IMR-90 (cell line): Measurements from ENCODE around the gene WNT4. TPM values are rescaled to one million over a fixed set of nuclear protein-coding genes. Genes with fewer than 3 reads are reported as not detected.

ENCODE experiments used
- ATAC-seq: fragments of 200-7000 bp; cut with Tn5 transposase; 2 replicates; pipeline ENCODE4 v1.9.1; 2020; ENCODE audit warnings: low read depth, mild to moderate bottlenecking, moderate library complexity
- BruUV-seq: library from RNA; stranded (reverse); fragments of 400-500 nt; replicated peaks from 2 replicates; lab custom pipeline; 2021; lab: Mats Ljungman, UMichigan
- CTCF ChIA-PET: fragments of 300-600 bp; formaldehyde crosslinking; extraction: SDS; loops from one replicate; lab custom pipeline; 2021; ENCODE audit warnings: antibody characterized with exemption; lab: Yijun Ruan, JAX
- POLR2A ChIA-PET: fragments of 300-600 bp; sonication (Branson Sonifier 250); formaldehyde crosslinking; loops from one replicate; lab custom pipeline; 2022; ENCODE audit warnings: antibody characterized with exemption; ENCODE audit not compliant: unreplicated experiment; lab: Charles Lee
- DNase-seq: peaks from one replicate; pipeline ENCODE4 v3.0.0; 2013
- H2AFZ ChIP-seq: replicated peaks from 2 replicates; pipeline ENCODE3; 2013; ENCODE audit warnings: low read length, mild to moderate bottlenecking; ENCODE audit not compliant: poor library complexity
- H2AK5ac ChIP-seq: 2 replicates; pipeline ENCODE4 v1.6.1; 2013; ENCODE audit warnings: low read depth, low read length, inconsistent platforms
- H2AK9ac ChIP-seq: replicated peaks from 2 replicates; pipeline ENCODE3; 2013; ENCODE audit warnings: mild to moderate bottlenecking, low read depth, low read length, moderate library complexity; ENCODE audit not compliant: poor library complexity
- H2BK120ac ChIP-seq: 2 replicates; pipeline ENCODE4 v1.6.1; 2013; ENCODE audit warnings: low read depth, low read length, inconsistent platforms
- H2BK15ac ChIP-seq: 3 replicates; pipeline ENCODE4 v1.6.1; 2013; ENCODE audit warnings: low read depth, low read length, inconsistent platforms
- H2BK20ac ChIP-seq: 2 replicates; pipeline ENCODE4 v1.6.1; 2013; ENCODE audit warnings: low read depth, mild to moderate bottlenecking, inconsistent platforms, low read length, moderate library complexity
- H2BK5ac ChIP-seq: 2 replicates; pipeline ENCODE4 v1.6.1; 2013; ENCODE audit warnings: mild to moderate bottlenecking, low read depth, low read length, inconsistent platforms; ENCODE audit not compliant: poor library complexity, severe bottlenecking
- H3K14ac ChIP-seq: replicated peaks from 2 replicates; pipeline ENCODE4 v1.6.1; 2013; ENCODE audit warnings: low read depth, low read length, inconsistent platforms
- H3K18ac ChIP-seq: 2 replicates; pipeline ENCODE4 v1.6.1; 2013; ENCODE audit warnings: low read depth, low read length, control low read depth
- H3K23ac ChIP-seq: 2 replicates; pipeline ENCODE4 v1.6.1; 2013; ENCODE audit warnings: low read depth, low read length, inconsistent platforms
- H3K27ac ChIP-seq: 2 replicates; pipeline ENCODE4 v1.5.1; 2013; ENCODE audit warnings: mild to moderate bottlenecking, control low read depth, low read length; ENCODE audit not compliant: insufficient read depth
- H3K27me3 ChIP-seq: 2 replicates; pipeline ENCODE4 v1.6.1; 2013; ENCODE audit warnings: low read length; ENCODE audit not compliant: control insufficient read depth, insufficient read depth
- H3K36me3 ChIP-seq: 2 replicates; pipeline ENCODE4 v1.6.1; 2013; ENCODE audit warnings: low read length, mixed read lengths; ENCODE audit not compliant: control insufficient read depth, insufficient read depth
- H3K4ac ChIP-seq: 2 replicates; pipeline ENCODE4 v1.6.1; 2013; ENCODE audit warnings: low read depth, low read length, inconsistent platforms
- H3K4me1 ChIP-seq: 2 replicates; pipeline ENCODE4 v1.6.1; 2013; ENCODE audit warnings: low read length, mixed read lengths; ENCODE audit not compliant: control insufficient read depth, insufficient read depth
- H3K4me2 ChIP-seq: 2 replicates; pipeline ENCODE4 v1.6.1; 2013; ENCODE audit warnings: low read depth, mild to moderate bottlenecking, control low read depth, low read length, moderate library complexity
- H3K4me3 ChIP-seq: 2 replicates; pipeline ENCODE4 v1.5.1; 2013; ENCODE audit warnings: low read depth, mild to moderate bottlenecking, control low read depth, low read length, moderate library complexity; ENCODE audit not compliant: insufficient read depth
- H3K56ac ChIP-seq: 2 replicates; pipeline ENCODE4 v1.6.1; 2013; ENCODE audit warnings: low read length, inconsistent platforms; ENCODE audit not compliant: insufficient read depth; ENCODE audit errors: extremely low read depth
- H3K79me1 ChIP-seq, 2 experiments: 2 replicates each; pipeline ENCODE4 v1.6.1; 2013; ENCODE audit warnings: low read length in 2 of 2, inconsistent platforms in 1 of 2, low read depth in 1 of 2
- H3K9ac ChIP-seq: 2 replicates; pipeline ENCODE4 v1.6.1; 2013; ENCODE audit warnings: low read depth, low read length, control low read depth
- H3K9me1 ChIP-seq: 2 replicates; pipeline ENCODE4 v1.6.1; 2013; ENCODE audit warnings: low read length, inconsistent platforms; ENCODE audit not compliant: insufficient read depth
- H3K9me3 ChIP-seq: 2 replicates; pipeline ENCODE4 v1.6.1; 2013; ENCODE audit warnings: low read length; ENCODE audit not compliant: control insufficient read depth, insufficient read depth
- H4K20me1 ChIP-seq: 2 replicates; pipeline ENCODE4 v1.6.1; 2013; ENCODE audit warnings: low read length, inconsistent platforms; ENCODE audit not compliant: insufficient read depth
- H4K5ac ChIP-seq: 2 replicates; pipeline ENCODE4 v1.6.1; 2013; ENCODE audit warnings: mild to moderate bottlenecking, low read depth, low read length, control low read depth
- H4K8ac ChIP-seq, 2 experiments: 2 replicates each; pipeline ENCODE4 v1.6.1; 2013; ENCODE audit warnings: low read depth in 2 of 2, low read length in 2 of 2, control low read depth in 1 of 2, inconsistent platforms in 1 of 2
- H4K91ac ChIP-seq: 2 replicates; pipeline ENCODE4 v1.6.1; 2013; ENCODE audit warnings: low read depth, low read length, inconsistent platforms; ENCODE audit not compliant: insufficient read depth
- BHLHE40 ChIP-seq: fragments of 150-350 bp; IDR thresholded peaks from 2 replicates; pipeline ENCODE4 v1.6.1; 2016; ENCODE audit warnings: mild to moderate bottlenecking, low read depth, low read length
- CEBPB ChIP-seq: IDR thresholded peaks from 2 replicates; pipeline ENCODE4 v1.6.1; 2012; ENCODE audit warnings: low read depth, low read length, improper control_type of control experiment
- CHD1 ChIP-seq: IDR thresholded peaks from 2 replicates; pipeline ENCODE4 v1.6.1; 2012; ENCODE audit warnings: low read depth, low read length, improper control_type of control experiment
- CTCF ChIP-seq: conservative IDR thresholded peaks from 2 replicates; pipeline ENCODE4 v1.5.1; 2012; ENCODE audit warnings: mild to moderate bottlenecking, low read depth, low read length, improper control_type of control experiment
- ELK1 ChIP-seq: fragments of 150-350 bp; IDR thresholded peaks from 2 replicates; pipeline ENCODE4 v1.6.1; 2016; ENCODE audit warnings: low read depth, mild to moderate bottlenecking, low read length, moderate library complexity, borderline replicate concordance
- MAFK ChIP-seq: IDR thresholded peaks from 2 replicates; pipeline ENCODE4 v1.6.1; 2012; ENCODE audit warnings: low read depth, low read length, improper control_type of control experiment
- MAZ ChIP-seq: IDR thresholded peaks from 2 replicates; pipeline ENCODE4 v1.6.1; 2012; ENCODE audit warnings: low read depth, mild to moderate bottlenecking, low read length, improper control_type of control experiment, moderate library complexity, borderline replicate concordance
- NFE2L2 ChIP-seq: fragments of 150-350 bp; IDR thresholded peaks from 2 replicates; pipeline ENCODE4 v1.6.1; 2016; ENCODE audit warnings: low read depth, mild to moderate bottlenecking, low read length
- RAD21 ChIP-seq: IDR thresholded peaks from 2 replicates; pipeline ENCODE4 v1.6.1; 2012; ENCODE audit warnings: low read length, improper control_type of control experiment
- RCOR1 ChIP-seq: IDR thresholded peaks from 2 replicates; pipeline ENCODE4 v1.6.1; 2012; ENCODE audit warnings: mild to moderate bottlenecking, low read length, improper control_type of control experiment; ENCODE audit not compliant: insufficient replicate concordance
- RFX5 ChIP-seq: IDR thresholded peaks from 2 replicates; pipeline ENCODE4 v1.8.0; 2012; ENCODE audit warnings: low read depth, mild to moderate bottlenecking, low read length, moderate library complexity
- USF2 ChIP-seq: fragments of 150-350 bp; IDR thresholded peaks from 2 replicates; pipeline ENCODE4 v1.6.1; 2017; ENCODE audit warnings: mild to moderate bottlenecking, antibody characterized with exemption, low read length, low read depth
- WGBS, 2 experiments: methylation state at CpG; one replicate each; pipeline versions ENCODE4 v1.1.5 to v1.1.7; 2013; ENCODE audit warnings: missing lambda C conversion rate in 2 of 2; ENCODE audit not compliant: insufficient read length in 1 of 2; ENCODE audit errors: extremely low coverage in 2 of 2; 5-methylcytosine and 5-hydroxymethylcytosine counted together
- dilution Hi-C: fragments of 300-500 bp; cut with HindIII; formaldehyde crosslinking; loops from one replicate; pipeline ENCODE4 v1.14.3; 2018; ENCODE audit warnings: low sequenced_read_pairs; ENCODE audit not compliant: unreplicated experiment
- in situ Hi-C: fragments of 300-500 bp; cut with MboI; formaldehyde crosslinking; loops from 3 replicates; pipeline ENCODE4 v1.14.3; 2019; ENCODE audit warnings: low sequenced_read_pairs, inconsistent platforms, mixed read lengths
- intact Hi-C: fragments of 100-400 bp; cut with micrococcal nuclease; formaldehyde crosslinking; loops from 2 replicates; pipeline ENCODE4 v1.10.0; 2022
- polyA plus RNA-seq, 3 experiments: library from polyadenylated mRNA; depleted of rRNA; stranded (reverse); fragments of >200 nt; gene quantifications; 2 replicates each; pipeline ENCODE4 v1.2.3, GENCODE V29; 2012; ENCODE audit warnings: low replicate concordance in 1 of 3
- total RNA-seq: library from RNA; depleted of rRNA; stranded (reverse); fragments of >200 nt; gene quantifications from 2 replicates; pipeline ENCODE4 v1.2.3, GENCODE V29; 2012

The WNT4 gene
- total and polyA plus RNA-seq, 2 of the 4 experiments (the other 2 are of a cell fraction), result not detected

GRCh38 chr1:22176258-22176657 lies 33.4 kb upstream of the WNT4 start:
- ChIA-PET CTCF (no interaction called here), POLR2A (no interaction called here)
- no peak overlapping the region for H3K23ac ChIP-seq
- no peak overlapping the region for H3K4me3 ChIP-seq
- H3K27ac ChIP-seq, result no peak overlapping the region
- H4K91ac ChIP-seq, result no peak overlapping the region
- TF ChIP-seq CTCF (no peak), RCOR1 (no peak), MAZ (no peak), BHLHE40 (no peak), CHD1 (no peak), NFE2L2 (no peak), MAFK (no peak), RAD21 (no peak), USF2 (no peak), ELK1 (no peak), CEBPB (no peak), RFX5 (no peak)
- no CpG with 5 or more reads among the region's 5 CpGs for WGBS, 2 experiments
- no peak overlapping the region for H2BK15ac ChIP-seq
- no peak overlapping the region for H3K56ac ChIP-seq
- no peak overlapping the region for H4K5ac ChIP-seq
- no peaks in the 10 kb centered on the region for H3K79me1 ChIP-seq
- no peak for ATAC-seq
- H2BK20ac ChIP-seq, result no peak overlapping the region
- H3K4me1 ChIP-seq, result no peaks in the 10 kb centered on the region
- H3K14ac ChIP-seq, result no peak overlapping the region
- H3K9me1 ChIP-seq, result no peaks in the 10 kb centered on the region; the same call in 1 of the 2 replicates
- H4K20me1 ChIP-seq, result no peaks in the 10 kb centered on the region
- dilution Hi-C loops (no loop called here), intact Hi-C loops (no loop called here), in situ Hi-C loops (no loop called here)
- H2BK120ac ChIP-seq, result no peak overlapping the region
- H3K9ac ChIP-seq, result no peak overlapping the region
- H2AFZ ChIP-seq, result peak overlapping the region; percentile 43
- H3K4me2 ChIP-seq, result no peak overlapping the region
- no TSS peak for BruUV-seq
- H4K8ac ChIP-seq, result no peak overlapping the region
- no peak overlapping the region for H2BK5ac ChIP-seq
- no peak overlapping the region for H2AK9ac ChIP-seq
- no peak overlapping the region for H3K4ac ChIP-seq
- DNase-seq, result no peak
- H3K36me3 ChIP-seq, result no peaks in the 10 kb centered on the region
- no peak overlapping the region for H2AK5ac ChIP-seq
- no peak overlapping the region for H3K18ac ChIP-seq
- H3K27me3 ChIP-seq, result peaks cover 43% of the 10 kb centered on the region
- peaks cover 8% of the 10 kb centered on the region for H3K9me3 ChIP-seq
